Uterus (tissue), 2 donors: ENCODE data around the gene MUC22.

Source experiments
- POLR2A ChIP-seq, 2 donors: fragments of 450-650 bp; IDR thresholded peaks; one replicate each; pipeline ENCODE4 v1.6.1; 2016; ENCODE audit warnings: antibody characterized with exemption in 2 of 2, mild to moderate bottlenecking in 1 of 2, moderate library complexity in 1 of 2
- TF ChIP-seq, protein P1 (sequence below), 4 experiments: fragments of 200-600 bp in 2 of 4; fragments of 450-650 bp in 2 of 4; sonication (generic) in 2 of 4; IDR thresholded peaks; one replicate each; pipeline ENCODE4 v1.5.1; 2016 to 2019; ENCODE audit warnings: antibody characterized with exemption in 4 of 4, mild to moderate bottlenecking in 2 of 4, moderate library complexity in 1 of 4

DNA sequence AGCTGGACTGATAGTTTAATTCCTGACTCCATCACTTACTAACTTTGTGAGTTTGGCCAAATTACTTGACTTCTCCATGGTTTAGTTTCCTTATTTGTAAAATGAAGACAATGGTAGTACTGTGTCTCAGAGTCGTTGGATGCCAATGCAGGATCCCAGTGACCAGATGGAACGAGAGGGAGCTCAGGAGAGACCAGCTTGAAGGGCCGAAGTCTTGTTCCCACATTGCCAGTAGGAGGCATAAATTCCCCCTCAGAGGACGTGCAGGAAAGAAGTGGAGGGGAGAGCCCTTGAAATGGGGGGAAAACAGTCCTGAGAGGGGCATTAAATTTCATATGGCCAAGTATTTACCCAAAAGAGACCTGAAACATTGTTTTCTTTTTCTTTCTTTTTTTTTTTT, 2.1 kb upstream of the MUC22 start:
- TF ChIP-seq, protein P1, sequence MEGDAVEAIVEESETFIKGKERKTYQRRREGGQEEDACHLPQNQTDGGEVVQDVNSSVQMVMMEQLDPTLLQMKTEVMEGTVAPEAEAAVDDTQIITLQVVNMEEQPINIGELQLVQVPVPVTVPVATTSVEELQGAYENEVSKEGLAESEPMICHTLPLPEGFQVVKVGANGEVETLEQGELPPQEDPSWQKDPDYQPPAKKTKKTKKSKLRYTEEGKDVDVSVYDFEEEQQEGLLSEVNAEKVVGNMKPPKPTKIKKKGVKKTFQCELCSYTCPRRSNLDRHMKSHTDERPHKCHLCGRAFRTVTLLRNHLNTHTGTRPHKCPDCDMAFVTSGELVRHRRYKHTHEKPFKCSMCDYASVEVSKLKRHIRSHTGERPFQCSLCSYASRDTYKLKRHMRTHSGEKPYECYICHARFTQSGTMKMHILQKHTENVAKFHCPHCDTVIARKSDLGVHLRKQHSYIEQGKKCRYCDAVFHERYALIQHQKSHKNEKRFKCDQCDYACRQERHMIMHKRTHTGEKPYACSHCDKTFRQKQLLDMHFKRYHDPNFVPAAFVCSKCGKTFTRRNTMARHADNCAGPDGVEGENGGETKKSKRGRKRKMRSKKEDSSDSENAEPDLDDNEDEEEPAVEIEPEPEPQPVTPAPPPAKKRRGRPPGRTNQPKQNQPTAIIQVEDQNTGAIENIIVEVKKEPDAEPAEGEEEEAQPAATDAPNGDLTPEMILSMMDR (IDR thresholded peaks at IDR 0.05) = no peak
- no peak for TF ChIP-seq POLR2A (IDR thresholded peaks at IDR 0.05)
